H1 (cell line): Measurements from ENCODE around the gene MEGF9.

Experiments used
- CEBPB ChIP-seq: IDR thresholded peaks from 2 replicates; pipeline ENCODE4 v1.6.1; 2012; ENCODE audit warnings: low read depth, low read length
- EP300 ChIP-seq, 2 experiments: IDR thresholded peaks; 1 replicate in 1 of 2; 2 replicates in 1 of 2; pipeline ENCODE4 v1.6.1; 2011 to 2012; ENCODE audit warnings: low read depth in 2 of 2, low read length in 2 of 2, mild to moderate bottlenecking in 2 of 2, borderline replicate concordance in 1 of 2, inconsistent platforms in 1 of 2, moderate library complexity in 1 of 2
- NANOG ChIP-seq: IDR thresholded peaks from 2 replicates; pipeline ENCODE4 v1.6.1; 2011; ENCODE audit warnings: low read length, low read depth, mild to moderate bottlenecking, inconsistent platforms; ENCODE audit not compliant: insufficient read depth, poor library complexity, severe bottlenecking
- POLR2A ChIP-seq, 2 experiments: IDR thresholded peaks; 1 replicate in 1 of 2; 2 replicates in 1 of 2; pipeline ENCODE4 v1.6.1; 2011; ENCODE audit warnings: low read depth in 2 of 2, low read length in 2 of 2, mild to moderate bottlenecking in 2 of 2; ENCODE audit errors: control extremely low read depth in 1 of 2
- POLR2AphosphoS5 ChIP-seq: IDR thresholded peaks from 2 replicates; pipeline ENCODE4 v1.6.1; 2011; ENCODE audit warnings: low read depth, low read length
- RFX5 ChIP-seq: IDR thresholded peaks from 2 replicates; pipeline ENCODE4 v1.6.1; 2011; ENCODE audit warnings: low read depth, low read length, improper control_type of control experiment, borderline replicate concordance
- SP2 ChIP-seq: IDR thresholded peaks from 2 replicates; pipeline ENCODE4 v1.6.1; 2012; ENCODE audit warnings: mild to moderate bottlenecking, low read length, inconsistent platforms
- ZNF274 ChIP-seq: IDR thresholded peaks from 2 replicates; pipeline ENCODE4 v1.7.0; 2012; ENCODE audit warnings: low read length, borderline replicate concordance; ENCODE audit errors: extremely low read depth
- TF ChIP-seq, protein P1 (sequence below), 3 experiments: IDR thresholded peaks; 1 replicate in 2 of 3; 2 replicates in 1 of 3; pipeline versions ENCODE4 v1.5.1 to v1.6.1; 2011; ENCODE audit warnings: low read length in 3 of 3, mild to moderate bottlenecking in 3 of 3, inconsistent platforms in 2 of 3, low read depth in 1 of 3, moderate library complexity in 1 of 3; ENCODE audit not compliant: insufficient read depth in 1 of 3; ENCODE audit errors: control extremely low read depth in 1 of 3
- TF ChIP-seq, protein P2 (sequence below): fragments of 300-600 bp; sonication (generic); IDR thresholded peaks from 2 replicates; pipeline ENCODE4 v1.7.1; 2012; ENCODE audit warnings: low read length, moderate library complexity, mild to moderate bottlenecking, inconsistent platforms; ENCODE audit not compliant: insufficient replicate concordance
- TF ChIP-seq, protein P3 (sequence below): IDR thresholded peaks from 2 replicates; pipeline ENCODE4 v1.6.1; 2011; ENCODE audit warnings: low read length, improper control_type of control experiment
- TF ChIP-seq, protein P4 (sequence below): IDR thresholded peaks from 2 replicates; pipeline ENCODE4 v1.6.1; 2011; ENCODE audit warnings: low read depth, mild to moderate bottlenecking, low read length; ENCODE audit not compliant: insufficient read depth

DNA sequence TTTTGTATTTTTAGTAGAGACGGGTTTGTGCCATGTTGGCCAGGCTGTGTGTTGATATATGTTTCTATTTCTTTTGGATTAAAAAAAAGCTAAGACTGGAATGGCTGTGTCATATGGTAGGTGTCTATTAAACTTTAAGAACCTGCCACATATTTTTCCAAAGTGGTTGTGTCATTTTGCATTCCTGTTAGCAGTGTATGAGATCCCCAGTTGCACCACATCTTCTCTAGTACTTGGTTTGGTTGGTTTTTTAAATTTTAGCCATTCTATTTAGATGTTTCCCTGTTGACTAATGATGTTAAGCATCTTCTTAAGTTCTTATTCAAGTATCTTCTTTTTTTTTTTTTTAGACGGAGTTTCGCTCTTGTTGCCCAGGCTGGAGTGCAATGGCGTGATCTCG, 36.2 kb upstream of the MEGF9 start:
- TF ChIP-seq, protein P1, sequence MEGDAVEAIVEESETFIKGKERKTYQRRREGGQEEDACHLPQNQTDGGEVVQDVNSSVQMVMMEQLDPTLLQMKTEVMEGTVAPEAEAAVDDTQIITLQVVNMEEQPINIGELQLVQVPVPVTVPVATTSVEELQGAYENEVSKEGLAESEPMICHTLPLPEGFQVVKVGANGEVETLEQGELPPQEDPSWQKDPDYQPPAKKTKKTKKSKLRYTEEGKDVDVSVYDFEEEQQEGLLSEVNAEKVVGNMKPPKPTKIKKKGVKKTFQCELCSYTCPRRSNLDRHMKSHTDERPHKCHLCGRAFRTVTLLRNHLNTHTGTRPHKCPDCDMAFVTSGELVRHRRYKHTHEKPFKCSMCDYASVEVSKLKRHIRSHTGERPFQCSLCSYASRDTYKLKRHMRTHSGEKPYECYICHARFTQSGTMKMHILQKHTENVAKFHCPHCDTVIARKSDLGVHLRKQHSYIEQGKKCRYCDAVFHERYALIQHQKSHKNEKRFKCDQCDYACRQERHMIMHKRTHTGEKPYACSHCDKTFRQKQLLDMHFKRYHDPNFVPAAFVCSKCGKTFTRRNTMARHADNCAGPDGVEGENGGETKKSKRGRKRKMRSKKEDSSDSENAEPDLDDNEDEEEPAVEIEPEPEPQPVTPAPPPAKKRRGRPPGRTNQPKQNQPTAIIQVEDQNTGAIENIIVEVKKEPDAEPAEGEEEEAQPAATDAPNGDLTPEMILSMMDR (IDR thresholded peaks at IDR 0.05; ENCODE audit: control extremely low read depth in 1 of 3, insufficient read depth in 1 of 3, low read depth in 1 of 3, low read length in 3 of 3), result no peak
- TF ChIP-seq CEBPB (no peak), RFX5 (no peak), EP300 (IDR thresholded peaks at IDR 0.05; ENCODE audit: borderline replicate concordance in 1 of 2, low read depth in 2 of 2, low read length in 2 of 2) (no peak), POLR2A (IDR thresholded peaks at IDR 0.05; ENCODE audit: control extremely low read depth in 1 of 2, low read depth in 2 of 2, low read length in 2 of 2) (no peak), SP2 (no peak), NANOG (no peak), ZNF274 (no peak), POLR2AphosphoS5 (no peak)
- TF ChIP-seq, protein P2, sequence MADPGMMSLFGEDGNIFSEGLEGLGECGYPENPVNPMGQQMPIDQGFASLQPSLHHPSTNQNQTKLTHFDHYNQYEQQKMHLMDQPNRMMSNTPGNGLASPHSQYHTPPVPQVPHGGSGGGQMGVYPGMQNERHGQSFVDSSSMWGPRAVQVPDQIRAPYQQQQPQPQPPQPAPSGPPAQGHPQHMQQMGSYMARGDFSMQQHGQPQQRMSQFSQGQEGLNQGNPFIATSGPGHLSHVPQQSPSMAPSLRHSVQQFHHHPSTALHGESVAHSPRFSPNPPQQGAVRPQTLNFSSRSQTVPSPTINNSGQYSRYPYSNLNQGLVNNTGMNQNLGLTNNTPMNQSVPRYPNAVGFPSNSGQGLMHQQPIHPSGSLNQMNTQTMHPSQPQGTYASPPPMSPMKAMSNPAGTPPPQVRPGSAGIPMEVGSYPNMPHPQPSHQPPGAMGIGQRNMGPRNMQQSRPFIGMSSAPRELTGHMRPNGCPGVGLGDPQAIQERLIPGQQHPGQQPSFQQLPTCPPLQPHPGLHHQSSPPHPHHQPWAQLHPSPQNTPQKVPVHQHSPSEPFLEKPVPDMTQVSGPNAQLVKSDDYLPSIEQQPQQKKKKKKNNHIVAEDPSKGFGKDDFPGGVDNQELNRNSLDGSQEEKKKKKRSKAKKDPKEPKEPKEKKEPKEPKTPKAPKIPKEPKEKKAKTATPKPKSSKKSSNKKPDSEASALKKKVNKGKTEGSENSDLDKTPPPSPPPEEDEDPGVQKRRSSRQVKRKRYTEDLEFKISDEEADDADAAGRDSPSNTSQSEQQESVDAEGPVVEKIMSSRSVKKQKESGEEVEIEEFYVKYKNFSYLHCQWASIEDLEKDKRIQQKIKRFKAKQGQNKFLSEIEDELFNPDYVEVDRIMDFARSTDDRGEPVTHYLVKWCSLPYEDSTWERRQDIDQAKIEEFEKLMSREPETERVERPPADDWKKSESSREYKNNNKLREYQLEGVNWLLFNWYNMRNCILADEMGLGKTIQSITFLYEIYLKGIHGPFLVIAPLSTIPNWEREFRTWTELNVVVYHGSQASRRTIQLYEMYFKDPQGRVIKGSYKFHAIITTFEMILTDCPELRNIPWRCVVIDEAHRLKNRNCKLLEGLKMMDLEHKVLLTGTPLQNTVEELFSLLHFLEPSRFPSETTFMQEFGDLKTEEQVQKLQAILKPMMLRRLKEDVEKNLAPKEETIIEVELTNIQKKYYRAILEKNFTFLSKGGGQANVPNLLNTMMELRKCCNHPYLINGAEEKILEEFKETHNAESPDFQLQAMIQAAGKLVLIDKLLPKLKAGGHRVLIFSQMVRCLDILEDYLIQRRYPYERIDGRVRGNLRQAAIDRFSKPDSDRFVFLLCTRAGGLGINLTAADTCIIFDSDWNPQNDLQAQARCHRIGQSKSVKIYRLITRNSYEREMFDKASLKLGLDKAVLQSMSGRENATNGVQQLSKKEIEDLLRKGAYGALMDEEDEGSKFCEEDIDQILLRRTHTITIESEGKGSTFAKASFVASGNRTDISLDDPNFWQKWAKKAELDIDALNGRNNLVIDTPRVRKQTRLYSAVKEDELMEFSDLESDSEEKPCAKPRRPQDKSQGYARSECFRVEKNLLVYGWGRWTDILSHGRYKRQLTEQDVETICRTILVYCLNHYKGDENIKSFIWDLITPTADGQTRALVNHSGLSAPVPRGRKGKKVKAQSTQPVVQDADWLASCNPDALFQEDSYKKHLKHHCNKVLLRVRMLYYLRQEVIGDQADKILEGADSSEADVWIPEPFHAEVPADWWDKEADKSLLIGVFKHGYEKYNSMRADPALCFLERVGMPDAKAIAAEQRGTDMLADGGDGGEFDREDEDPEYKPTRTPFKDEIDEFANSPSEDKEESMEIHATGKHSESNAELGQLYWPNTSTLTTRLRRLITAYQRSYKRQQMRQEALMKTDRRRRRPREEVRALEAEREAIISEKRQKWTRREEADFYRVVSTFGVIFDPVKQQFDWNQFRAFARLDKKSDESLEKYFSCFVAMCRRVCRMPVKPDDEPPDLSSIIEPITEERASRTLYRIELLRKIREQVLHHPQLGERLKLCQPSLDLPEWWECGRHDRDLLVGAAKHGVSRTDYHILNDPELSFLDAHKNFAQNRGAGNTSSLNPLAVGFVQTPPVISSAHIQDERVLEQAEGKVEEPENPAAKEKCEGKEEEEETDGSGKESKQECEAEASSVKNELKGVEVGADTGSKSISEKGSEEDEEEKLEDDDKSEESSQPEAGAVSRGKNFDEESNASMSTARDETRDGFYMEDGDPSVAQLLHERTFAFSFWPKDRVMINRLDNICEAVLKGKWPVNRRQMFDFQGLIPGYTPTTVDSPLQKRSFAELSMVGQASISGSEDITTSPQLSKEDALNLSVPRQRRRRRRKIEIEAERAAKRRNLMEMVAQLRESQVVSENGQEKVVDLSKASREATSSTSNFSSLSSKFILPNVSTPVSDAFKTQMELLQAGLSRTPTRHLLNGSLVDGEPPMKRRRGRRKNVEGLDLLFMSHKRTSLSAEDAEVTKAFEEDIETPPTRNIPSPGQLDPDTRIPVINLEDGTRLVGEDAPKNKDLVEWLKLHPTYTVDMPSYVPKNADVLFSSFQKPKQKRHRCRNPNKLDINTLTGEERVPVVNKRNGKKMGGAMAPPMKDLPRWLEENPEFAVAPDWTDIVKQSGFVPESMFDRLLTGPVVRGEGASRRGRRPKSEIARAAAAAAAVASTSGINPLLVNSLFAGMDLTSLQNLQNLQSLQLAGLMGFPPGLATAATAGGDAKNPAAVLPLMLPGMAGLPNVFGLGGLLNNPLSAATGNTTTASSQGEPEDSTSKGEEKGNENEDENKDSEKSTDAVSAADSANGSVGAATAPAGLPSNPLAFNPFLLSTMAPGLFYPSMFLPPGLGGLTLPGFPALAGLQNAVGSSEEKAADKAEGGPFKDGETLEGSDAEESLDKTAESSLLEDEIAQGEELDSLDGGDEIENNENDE, result no peak
- TF ChIP-seq, protein P3, sequence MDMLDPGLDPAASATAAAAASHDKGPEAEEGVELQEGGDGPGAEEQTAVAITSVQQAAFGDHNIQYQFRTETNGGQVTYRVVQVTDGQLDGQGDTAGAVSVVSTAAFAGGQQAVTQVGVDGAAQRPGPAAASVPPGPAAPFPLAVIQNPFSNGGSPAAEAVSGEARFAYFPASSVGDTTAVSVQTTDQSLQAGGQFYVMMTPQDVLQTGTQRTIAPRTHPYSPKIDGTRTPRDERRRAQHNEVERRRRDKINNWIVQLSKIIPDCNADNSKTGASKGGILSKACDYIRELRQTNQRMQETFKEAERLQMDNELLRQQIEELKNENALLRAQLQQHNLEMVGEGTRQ, result no peak
- TF ChIP-seq, protein P4, sequence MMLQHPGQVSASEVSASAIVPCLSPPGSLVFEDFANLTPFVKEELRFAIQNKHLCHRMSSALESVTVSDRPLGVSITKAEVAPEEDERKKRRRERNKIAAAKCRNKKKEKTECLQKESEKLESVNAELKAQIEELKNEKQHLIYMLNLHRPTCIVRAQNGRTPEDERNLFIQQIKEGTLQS, result no peak
